Neural cell (in vitro differentiated cells): ENCODE measurements around the gene SPAG8.

ENCODE experiments used
- CTCF ChIP-seq: fragments of 450-650 bp; IDR thresholded peaks from 2 replicates; pipeline ENCODE4 v1.5.1; 2014; ENCODE audit warnings: antibody characterized with exemption, mild to moderate bottlenecking, moderate library complexity; ENCODE audit not compliant: poor library complexity, severe bottlenecking
- EP300 ChIP-seq: fragments of 450-650 bp; conservative IDR thresholded peaks from 2 replicates; pipeline ENCODE4 v1.6.1; 2014; ENCODE audit warnings: antibody characterized with exemption, mild to moderate bottlenecking, moderate library complexity; ENCODE audit not compliant: poor library complexity, severe bottlenecking
- EZH2 ChIP-seq: fragments of 200-600, 300-800 bp; shearing (Covaris generic), sonication (generic); IDR thresholded peaks from 2 replicates; pipeline ENCODE4 v1.6.1; 2014; ENCODE audit warnings: antibody characterized with exemption, low read length, borderline replicate concordance, mild to moderate bottlenecking; ENCODE audit not compliant: insufficient read depth, poor library complexity, severe bottlenecking
- POLR2AphosphoS5 ChIP-seq: IDR thresholded peaks from 2 replicates; pipeline ENCODE4 v1.6.1; 2012

GRCh38 chr9:35806101-35806500, 6.0 kb downstream of the SPAG8 start:
- no peak for TF ChIP-seq POLR2AphosphoS5
- TF ChIP-seq CTCF = no peak
- no peak for TF ChIP-seq EZH2
- TF ChIP-seq EP300 = no peak
